Brain pericyte (primary cell): ENCODE results near the gene RLF.
"Not testable (repeated sequence)": the region's sequence is repeated elsewhere in the genome, so short reads cannot be mapped to it uniquely, and the experiment has no call there.

Experiments
- DNase-seq: peaks from one replicate; pipeline ENCODE4 v3.0.0-alpha.2; 2012; ENCODE audit warnings: low read depth, low spot score

Gene RLF

GRCh38 chr1:40171036-40171435, 9.8 kb downstream of the RLF start:
- DNase-seq: no peak

GRCh38 chr1:40174788-40175187, 13.6 kb downstream of the RLF start:
- no peak for DNase-seq

DNA sequence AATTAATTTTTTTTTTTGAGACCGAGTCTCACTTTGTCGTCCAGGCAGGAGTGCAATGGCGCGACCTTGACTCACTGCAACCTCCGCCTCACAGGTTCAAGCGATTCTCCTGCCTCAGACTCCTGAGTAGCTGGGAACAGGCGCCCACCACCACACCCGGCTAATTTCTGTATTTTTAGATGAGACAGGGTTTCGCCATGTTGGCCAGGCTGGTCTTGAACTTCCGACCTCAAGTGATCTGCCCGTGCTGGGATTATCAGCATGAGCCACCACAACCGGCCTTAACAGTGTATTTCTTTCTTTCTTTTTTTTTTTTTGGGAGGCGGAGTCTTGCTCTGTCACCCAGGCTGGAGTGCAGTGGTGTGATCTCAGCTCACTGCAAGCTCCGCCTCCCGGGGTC, 15.8 kb downstream of the RLF start:
- not testable (repeated sequence) for DNase-seq

GRCh38 chr1:40178200-40178599, 17.0 kb downstream of the RLF start:
- DNase-seq: no peak

GRCh38 chr1:40179496-40180089, 18.4 kb downstream of the RLF start:
- DNase-seq: no peak

- DNase-seq: no peak
Observed at GRCh38 chr1:40183055-40183710, 22.0 kb downstream of the RLF start.

GRCh38 chr1:40184193-40184592, 23.0 kb downstream of the RLF start:
- no peak for DNase-seq

DNA sequence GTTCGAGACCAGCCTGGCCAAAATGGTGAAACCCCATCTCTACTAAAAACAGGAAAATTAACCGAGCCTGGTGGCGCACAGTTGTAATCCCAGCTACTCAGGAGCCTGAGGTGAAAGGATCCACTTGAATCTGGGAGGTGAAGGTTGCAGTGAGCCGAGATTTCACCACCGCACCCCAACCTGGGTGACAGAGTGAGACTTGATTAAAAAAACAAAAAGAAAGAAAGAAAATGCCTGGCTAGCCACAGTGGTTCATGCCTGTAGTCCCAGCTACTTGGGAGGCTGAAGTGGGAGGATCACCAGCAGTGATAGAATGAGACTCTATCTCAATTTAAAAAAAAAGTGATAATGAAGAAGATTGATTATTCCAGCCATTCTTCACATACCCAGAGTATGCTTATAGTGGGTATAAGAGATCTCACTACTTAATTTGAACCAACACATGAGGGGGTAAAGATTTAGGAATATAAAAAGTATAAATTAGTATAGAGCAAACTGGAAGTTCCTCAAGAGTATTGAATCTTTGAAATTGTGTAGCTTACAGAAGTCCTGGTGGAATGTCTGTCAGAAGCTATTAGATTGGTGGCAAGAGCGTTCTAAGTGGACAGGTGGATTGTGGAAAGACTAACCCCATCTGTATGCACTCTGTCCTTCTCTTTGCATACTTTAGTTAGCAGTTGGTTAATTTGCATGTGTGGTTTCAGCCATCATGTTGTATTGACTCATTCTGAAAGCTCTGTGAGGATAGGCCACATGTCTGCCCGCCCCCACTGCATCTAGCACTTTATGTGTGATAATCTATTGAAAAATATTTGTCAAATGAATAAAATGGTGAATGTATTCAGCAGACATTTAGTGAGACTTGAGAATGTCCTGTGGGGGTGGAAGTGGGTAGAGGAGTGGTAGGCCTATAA, 25.0 kb downstream of the RLF start:
- no peak for DNase-seq

- no peak for DNase-seq
Observed at GRCh38 chr1:40187399-40187798, 26.2 kb downstream of the RLF start.

- not testable (repeated sequence) for DNase-seq
Observed at GRCh38 chr1:40194639-40195038, 33.5 kb downstream of the RLF start.

DNA sequence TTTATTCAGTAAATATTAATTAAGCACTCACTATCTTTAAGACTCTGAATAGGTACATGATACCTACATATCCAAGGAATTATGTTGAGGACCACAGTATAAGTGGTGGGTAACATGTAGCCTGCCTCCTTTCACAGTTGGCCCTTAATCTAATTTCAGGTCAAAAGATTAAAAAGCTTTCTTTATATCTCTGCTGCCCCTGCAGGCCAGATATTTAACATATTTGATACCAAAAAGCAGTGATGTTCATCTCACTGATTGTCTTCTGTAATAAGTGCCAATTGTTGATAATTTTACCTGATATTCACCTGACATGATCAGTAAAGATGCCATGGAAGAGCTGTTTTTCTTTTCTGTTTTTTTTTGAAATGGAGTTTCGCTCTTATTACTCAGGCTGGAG, 36.5 kb downstream of the RLF start:
- no peak for DNase-seq

GRCh38 chr1:40199126-40199525, 37.9 kb downstream of the RLF start:
- DNase-seq: no peak

DNA sequence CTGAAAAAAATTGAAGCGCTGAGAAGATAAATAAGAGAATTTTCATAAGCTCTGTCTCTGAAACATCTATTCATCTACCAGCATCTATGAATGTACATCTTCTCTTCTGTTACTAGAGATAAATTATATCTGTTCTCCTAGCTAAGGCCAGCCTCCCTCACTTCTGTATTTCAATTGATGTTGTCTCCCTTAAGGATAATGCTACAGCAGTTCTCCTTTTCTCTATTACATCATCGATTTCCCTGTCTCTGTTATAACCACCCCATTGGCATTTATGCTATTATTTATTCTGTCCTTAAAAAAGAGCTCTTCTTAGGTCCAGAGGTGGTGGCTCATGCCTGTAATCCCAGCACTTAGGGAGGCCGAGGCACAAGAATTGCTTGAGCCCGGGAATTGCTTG, 43.7 kb downstream of the RLF start:
- no peak for DNase-seq

- DNase-seq: no peak
Observed at GRCh38 chr1:40210511-40211204, 49.5 kb downstream of the RLF start.

- DNase-seq: no peak
Observed at GRCh38 chr1:40218333-40218732, 57.1 kb downstream of the RLF start.

- DNase-seq: not testable (repeated sequence)
Observed at GRCh38 chr1:40221471-40221905, 60.3 kb downstream of the RLF start.

DNA sequence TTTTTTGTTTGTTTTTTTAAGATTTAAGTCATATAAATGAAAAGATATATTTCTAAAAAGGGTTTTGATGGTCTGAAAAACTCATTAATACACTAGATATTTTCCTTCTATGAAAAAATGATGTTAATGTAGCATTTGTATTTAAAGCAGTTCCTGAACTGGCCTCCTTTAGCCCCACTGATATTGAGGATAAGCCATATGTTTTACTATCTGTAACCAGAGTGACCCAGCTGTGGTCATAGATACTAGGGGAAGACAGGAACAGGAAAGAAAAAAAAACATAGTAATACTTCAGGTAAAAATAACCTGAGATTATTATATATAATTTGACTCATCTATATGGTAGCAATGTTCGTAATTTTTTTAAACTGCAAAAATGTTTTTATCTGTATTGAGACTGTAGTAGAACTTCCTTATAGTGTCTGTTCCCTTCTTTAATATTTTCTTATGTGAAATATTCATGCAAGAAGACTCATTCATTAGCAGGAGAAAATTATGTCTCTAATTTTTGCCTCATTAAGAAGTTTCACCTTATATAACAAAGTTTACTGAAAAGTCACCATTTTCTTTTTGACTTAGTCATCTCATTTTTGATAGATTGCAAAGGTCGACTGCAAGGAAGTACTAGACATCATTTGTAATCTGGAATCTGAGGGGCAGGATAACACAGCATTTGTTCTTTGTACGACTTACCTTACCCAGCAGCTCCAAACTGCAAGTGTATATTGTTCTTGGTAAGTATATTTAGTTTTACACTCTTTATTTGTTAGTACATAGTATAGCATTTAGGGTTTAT, 61.0 kb downstream of the RLF start:
- no peak for DNase-seq

DNA sequence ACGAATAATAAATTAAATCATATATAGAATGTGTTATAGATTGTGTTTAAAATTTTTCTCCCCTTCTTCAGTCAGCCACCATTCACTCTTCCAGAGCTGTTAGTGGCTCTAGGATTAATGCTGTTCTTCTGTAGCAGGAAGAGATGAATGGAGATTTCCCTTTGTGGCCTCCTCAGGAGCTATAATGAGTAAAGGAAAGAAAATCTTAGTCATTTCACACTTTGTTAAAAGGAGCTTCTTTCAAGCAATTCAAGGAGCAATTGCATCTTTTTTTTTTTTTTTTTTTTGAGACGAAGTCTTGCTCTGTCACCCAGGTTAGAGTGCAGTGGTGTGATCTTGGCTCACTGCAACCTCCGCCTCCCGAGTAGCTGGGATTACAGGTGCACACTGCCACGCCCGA, 62.9 kb downstream of the RLF start:
- DNase-seq: no peak

GRCh38 chr1:40226192-40226591, 65.0 kb downstream of the RLF start:
- DNase-seq: no peak

GRCh38 chr1:40232444-40232843, 71.3 kb downstream of the RLF start:
- no peak for DNase-seq

GRCh38 chr1:40239626-40240025, 78.4 kb downstream of the RLF start:
- no peak for DNase-seq
